Fibroblast of villous mesenchyme (primary cell): ENCODE measurements around the gene GLT8D1. TPM values are rescaled to one million over a fixed set of nuclear protein-coding genes. Genes with fewer than 3 reads are reported as not detected.

Experiments
- DNase-seq: peaks from one replicate; pipeline ENCODE4 v3.0.0-alpha.2; 2010; ENCODE audit warnings: low read depth
- H3K4me3 ChIP-seq: 2 replicates; pipeline ENCODE4 v1.5.1; 2011; ENCODE audit warnings: low read depth, mild to moderate bottlenecking, low read length
- CTCF ChIP-seq: IDR thresholded peaks from 2 replicates; pipeline ENCODE4 v1.5.1; 2012; ENCODE audit warnings: low read depth, mild to moderate bottlenecking, low read length; ENCODE audit not compliant: insufficient read depth
- total RNA-seq: library from RNA; depleted of rRNA; stranded (reverse); fragments of >200 nt; gene quantifications from 2 replicates; pipeline ENCODE4 v1.2.3, GENCODE V29; 2012

The GLT8D1 gene
- total RNA-seq, 1 donor = 108 TPM

GRCh38 chr3:52663098-52663497 is 42.5 kb downstream of the GLT8D1 start:
- no peak overlapping the region for H3K4me3 ChIP-seq
- no peak for TF ChIP-seq CTCF
- DNase-seq = no peak

DNA sequence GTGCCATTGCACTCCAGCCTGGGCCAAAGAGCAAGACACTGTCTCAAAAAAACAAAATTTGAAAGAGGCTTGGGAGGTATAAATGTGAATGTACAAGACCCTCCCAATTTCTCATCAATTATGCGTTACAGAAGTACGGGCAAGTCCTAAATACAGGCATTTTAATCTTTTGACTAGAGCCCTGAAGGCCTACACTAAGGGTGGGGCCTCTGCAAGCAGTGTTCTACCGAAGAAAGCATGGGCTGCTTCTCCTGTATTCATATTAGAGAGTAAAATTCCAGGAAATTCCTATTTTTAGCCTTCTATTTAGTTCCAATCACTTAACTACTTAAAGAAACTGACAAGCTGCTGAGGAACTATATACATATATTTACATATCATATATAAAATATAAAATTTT is 45.5 kb downstream of the GLT8D1 start:
- DNase-seq = no peak
- no peak overlapping the region for H3K4me3 ChIP-seq
- TF ChIP-seq CTCF = no peak

DNA sequence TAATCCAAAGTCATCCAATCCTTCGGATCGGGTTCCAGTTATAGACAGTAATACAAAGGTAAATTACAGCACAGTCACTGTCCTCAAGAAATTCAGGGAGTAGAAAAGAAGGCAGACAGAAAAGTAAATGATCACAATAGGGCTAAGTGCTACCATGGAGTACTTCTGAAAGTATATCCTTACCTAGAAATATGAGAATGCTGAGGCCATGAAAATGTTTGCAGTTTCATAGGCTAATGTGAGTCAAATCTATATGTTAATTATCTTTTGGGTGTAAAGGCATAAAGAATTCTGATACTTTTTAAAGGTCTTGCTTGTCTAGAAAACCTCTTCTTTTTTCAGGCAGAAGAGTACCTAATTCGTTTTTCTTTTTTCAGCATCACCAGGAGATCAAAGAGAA is 49.7 kb downstream of the GLT8D1 start:
- no peak overlapping the region for H3K4me3 ChIP-seq
- DNase-seq = no peak
- TF ChIP-seq CTCF = no peak

DNA sequence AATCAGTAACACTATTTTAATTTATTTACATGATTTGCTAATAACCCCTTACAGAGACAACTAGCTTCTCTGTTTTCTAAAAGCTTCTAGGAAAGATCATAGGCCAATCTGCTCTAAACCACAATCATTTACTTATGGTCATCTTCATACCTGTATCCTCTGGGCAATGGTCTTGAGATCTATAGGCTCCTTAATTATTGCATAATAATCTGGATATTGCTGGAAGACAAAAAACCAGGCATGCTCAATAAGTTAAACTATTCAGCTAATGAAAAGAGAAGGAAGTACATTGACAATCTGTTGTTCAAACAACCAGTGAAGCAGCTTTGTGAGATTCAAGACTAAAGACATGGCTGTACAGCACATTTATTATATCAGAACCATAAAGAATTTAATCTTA is 54.0 kb downstream of the GLT8D1 start:
- no peak for TF ChIP-seq CTCF
- DNase-seq = no peak
- no peak overlapping the region for H3K4me3 ChIP-seq

DNA sequence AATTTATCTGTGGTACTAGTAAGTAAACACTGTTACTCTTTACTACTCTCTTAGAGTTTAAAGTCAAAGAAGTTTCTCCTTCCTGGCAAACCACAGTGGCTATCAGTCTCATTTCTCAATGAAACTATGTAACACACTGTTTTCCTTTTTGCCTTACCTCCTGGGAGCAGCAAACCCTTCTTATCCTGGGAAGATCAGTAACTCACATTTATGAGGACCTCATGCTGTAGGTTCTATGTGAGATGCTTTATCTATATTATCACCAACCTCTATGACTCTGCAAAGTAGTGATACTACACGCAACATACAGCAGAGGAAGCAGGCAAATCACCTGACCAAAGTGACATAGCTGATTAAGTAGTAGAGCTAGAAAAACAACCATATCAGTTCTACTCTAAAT is 55.2 kb downstream of the GLT8D1 start:
- no peak for TF ChIP-seq CTCF
- DNase-seq = peak; percentile 64
- H3K4me3 ChIP-seq = no peak overlapping the region

- DNase-seq = peak; percentile 66
- no peak for TF ChIP-seq CTCF
- no peak overlapping the region for H3K4me3 ChIP-seq
These were observed 56.0 kb downstream of the GLT8D1 start for GRCh38 chr3:52649461-52650210.

DNA sequence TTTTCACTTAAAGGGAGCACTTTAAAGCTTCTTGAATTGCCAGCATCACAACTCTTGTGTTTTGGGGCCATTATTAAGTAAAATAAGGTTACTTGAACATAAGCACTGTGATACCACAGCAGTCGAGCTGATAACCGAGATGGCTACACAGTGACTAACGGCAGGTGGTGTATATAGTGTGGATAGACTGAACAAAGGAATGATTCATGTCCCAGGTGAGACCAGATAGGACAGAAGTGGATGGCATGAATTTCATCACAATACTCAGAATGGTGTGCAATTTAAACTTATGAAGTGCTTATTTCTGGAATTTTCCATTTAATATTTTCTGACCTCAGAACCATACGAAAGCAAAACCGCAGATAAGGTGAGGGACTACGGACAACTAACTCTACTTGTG is 60.0 kb downstream of the GLT8D1 start:
- no peak for TF ChIP-seq CTCF
- no peak for DNase-seq
- H3K4me3 ChIP-seq = no peak overlapping the region
